HG02642 (cell line): ENCODE data around the gene CLSTN2.

Experiments used
- ATAC-seq: cut with Tn5 transposase; IDR thresholded peaks from one replicate; pipeline ENCODE4 v1.9.1; 2021; ENCODE audit warnings: mild to moderate bottlenecking; ENCODE audit not compliant: unreplicated experiment, poor library complexity

The CLSTN2 gene

DNA sequence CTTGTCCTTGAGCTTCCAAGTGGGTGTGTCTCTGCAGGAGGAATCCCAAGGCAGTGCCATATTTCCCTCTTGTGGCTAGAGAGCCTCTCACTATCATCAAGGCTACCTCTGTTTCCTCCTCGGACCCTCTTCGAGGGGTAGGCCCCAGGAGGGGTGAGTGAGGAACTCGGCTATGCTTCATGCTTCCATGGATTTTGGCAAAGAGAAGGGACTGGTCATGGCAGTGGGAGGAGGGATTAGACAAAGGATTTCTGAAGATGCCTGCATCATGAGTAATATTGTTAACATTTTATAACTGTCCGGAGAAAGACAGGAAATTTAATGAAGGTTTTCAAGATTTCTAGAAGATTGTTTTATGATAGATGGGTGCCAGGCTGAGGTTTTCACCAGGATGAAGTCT, 241.5 kb downstream of the CLSTN2 start:
- no peak for ATAC-seq

- ATAC-seq, result no peak
These were observed 243.0 kb downstream of the CLSTN2 start for GRCh38 chr3:140177943-140178342.

DNA sequence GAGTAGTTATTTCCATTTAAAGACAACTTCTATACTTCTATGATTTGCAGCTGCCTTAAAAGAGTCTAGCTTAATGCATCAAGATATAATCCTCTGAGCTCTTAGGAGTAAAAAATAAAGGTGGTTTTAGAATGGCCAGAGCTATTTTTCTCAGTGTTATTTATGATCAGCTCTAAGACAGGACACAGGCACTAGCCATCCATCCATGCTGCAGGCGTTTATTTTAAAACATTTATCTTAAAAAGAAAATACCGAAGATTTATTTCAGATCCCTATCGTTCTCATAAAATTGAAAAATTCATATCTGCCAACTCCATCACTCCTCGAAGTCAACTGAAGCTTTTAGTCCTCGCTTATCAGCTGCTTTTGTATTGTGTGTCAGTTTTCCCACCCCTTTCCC, 243.5 kb downstream of the CLSTN2 start:
- no peak for ATAC-seq

- ATAC-seq, result no peak
These were observed 245.6 kb downstream of the CLSTN2 start for GRCh38 chr3:140180603-140181002.

- no peak for ATAC-seq
These were observed 250.4 kb downstream of the CLSTN2 start for GRCh38 chr3:140185375-140185774.

- ATAC-seq, result no peak
These were observed 251.5 kb downstream of the CLSTN2 start for GRCh38 chr3:140186421-140186920.

GRCh38 chr3:140187028-140187427, 252.0 kb downstream of the CLSTN2 start:
- ATAC-seq, result no peak

DNA sequence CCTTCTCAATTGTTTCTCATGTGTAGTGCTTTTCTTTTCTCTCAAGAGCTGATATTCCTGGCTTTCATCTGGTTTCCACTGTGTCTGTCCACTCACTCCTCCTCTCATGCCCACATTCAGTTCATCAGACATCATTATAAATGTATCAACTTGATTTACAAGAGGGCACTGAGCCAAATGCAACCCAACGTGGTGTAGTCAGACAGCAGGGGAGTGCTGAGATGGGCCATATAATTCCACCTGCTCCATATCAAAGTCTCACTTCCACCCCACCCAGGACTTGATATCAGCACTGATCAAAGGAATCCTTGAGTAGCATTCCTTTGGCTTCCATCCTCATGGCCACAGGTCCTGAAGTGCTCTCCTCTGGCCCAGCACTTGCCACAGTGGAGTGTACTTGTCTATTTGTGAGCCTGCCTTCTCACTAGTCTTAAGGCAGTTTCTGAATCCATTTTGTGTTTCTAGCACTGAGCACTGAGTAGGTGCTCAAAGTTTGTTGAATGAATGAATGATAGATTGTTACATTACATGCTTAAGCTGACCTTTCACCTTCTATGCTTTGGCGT, 252.8 kb downstream of the CLSTN2 start:
- ATAC-seq, result no peak

- ATAC-seq, result no peak
These were observed 253.3 kb downstream of the CLSTN2 start for GRCh38 chr3:140188285-140188684.

DNA sequence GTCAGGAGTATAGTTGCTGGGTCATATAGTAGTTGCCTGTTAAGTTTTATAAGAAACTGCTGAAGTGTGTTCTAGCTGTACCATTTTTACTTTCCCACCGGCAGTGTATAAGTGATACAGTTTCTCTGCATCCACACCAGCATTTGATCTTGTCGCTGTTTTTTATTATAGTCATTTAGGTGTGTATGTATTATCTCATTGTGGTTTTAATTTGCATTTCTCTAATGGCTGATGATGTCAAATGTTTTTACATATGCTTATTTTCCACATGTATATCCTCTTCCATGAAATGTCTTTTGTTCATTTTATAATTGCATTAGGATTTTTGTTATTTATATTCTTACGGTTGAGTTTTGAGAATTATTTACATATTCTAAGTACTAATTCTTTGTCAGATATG, 254.3 kb downstream of the CLSTN2 start:
- ATAC-seq, result no peak

DNA sequence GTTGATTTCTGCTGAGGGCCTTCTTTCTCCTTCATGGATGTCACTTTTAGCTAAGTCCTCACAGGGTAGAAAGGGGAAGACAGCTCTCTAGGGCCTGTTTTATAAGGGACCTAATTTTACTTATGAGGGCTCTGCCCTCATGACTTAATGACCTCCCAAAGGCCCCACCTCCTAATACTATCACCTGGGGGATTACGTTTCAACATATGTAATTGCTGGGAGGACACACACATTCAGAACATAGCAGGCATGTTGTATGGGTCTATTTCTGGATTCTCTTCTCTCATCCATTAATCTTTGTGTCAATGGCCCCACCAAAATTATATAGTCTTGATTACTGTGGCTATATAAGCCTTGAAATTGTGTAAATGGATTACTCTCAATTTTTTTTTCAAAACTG, 255.0 kb downstream of the CLSTN2 start:
- no peak for ATAC-seq

- ATAC-seq, result no peak
These were observed 262.0 kb downstream of the CLSTN2 start for GRCh38 chr3:140196970-140197369.

GRCh38 chr3:140198242-140198641, 263.3 kb downstream of the CLSTN2 start:
- no peak for ATAC-seq

- no peak for ATAC-seq
These were observed 264.0 kb downstream of the CLSTN2 start for GRCh38 chr3:140199008-140199407.

DNA sequence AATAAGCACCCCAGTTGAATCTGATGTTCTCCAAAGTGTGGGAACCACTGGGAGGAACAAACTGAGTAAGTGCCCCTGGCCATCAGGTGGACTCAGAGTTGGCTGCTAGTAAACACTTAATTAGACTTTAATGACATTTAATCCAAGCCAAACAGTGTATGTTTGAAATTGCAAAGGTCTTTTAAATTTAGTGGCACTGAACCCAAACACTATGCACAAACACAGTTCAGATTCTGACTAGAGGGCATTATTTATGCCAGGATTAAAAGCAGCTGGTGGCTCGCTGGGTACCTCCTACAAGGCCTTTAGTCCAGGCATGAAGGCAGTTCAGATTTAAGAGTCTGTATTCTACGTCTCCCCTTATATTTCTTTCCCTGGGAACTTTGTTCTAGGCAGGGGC, 264.8 kb downstream of the CLSTN2 start:
- no peak for ATAC-seq

- no peak for ATAC-seq
These were observed 268.5 kb downstream of the CLSTN2 start for GRCh38 chr3:140203510-140203909.

DNA sequence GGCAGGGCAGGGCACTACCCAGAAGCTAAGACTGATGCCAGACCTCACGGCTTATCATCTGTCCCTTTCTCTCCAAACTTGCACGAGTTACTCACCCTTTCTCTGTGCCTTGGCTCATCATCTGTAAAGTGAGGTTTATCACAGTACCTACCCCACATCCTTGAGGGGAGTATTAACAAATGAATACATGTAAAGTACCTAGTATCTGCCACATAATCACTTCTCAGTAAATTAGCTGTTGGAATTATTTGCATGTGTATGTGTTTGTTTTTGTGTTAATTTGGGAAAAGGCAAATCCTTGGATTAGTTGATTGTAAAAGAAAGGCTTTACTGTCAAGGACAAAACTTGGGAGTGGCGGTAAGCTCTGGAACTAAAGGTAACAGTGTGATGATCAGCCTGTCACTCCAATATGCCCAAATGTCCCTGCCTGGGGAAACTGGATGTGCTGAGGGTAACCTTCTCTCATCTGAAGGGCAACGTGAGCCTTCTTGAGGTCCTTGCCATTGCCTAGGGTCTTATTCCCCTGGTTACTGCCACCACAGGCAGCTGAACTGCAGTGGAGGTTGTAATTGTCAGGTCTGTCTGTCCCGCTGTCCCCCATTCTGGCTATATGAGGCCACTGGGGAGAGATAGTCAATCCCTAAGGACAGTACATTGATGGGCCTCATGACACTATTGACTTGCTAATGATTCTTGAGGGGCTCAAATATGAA, 269.4 kb downstream of the CLSTN2 start:
- ATAC-seq, result no peak

GRCh38 chr3:140205598-140205997, 270.6 kb downstream of the CLSTN2 start:
- ATAC-seq, result no peak

GRCh38 chr3:140206196-140207040, 271.4 kb downstream of the CLSTN2 start:
- no peak for ATAC-seq

- ATAC-seq, result no peak
These were observed 272.6 kb downstream of the CLSTN2 start for GRCh38 chr3:140207541-140207940.

DNA sequence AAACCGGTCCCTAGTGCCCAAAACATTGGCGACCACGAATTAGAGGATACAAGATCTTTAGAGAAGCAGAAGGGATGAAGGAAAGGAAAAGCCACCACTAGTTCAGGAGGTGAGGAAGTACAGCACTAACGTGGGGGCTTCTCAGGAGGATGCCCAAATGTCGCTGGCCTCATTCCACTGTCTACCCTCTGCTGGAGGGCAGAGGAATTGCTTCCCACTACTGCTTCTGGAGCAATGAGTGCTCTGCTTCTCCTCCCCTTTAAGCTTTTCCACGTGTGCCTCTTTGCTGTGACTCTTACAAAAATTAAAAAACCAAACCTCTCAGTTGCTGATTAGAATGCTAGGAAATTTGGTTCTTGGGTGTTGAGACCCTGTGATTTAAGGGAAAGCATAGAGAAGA, 281.3 kb downstream of the CLSTN2 start:
- ATAC-seq, result peak; percentile 64
